GM21367 (cell line): ENCODE data around the gene C1orf198.
A peak's percentile ranks its signal among the peaks of the same experiment; 100 is the strongest.

ENCODE experiments used
- ATAC-seq: cut with Tn5 transposase; IDR thresholded peaks from one replicate; pipeline ENCODE4 v1.9.1; 2021; ENCODE audit not compliant: unreplicated experiment

C1orf198 gene, protein sequence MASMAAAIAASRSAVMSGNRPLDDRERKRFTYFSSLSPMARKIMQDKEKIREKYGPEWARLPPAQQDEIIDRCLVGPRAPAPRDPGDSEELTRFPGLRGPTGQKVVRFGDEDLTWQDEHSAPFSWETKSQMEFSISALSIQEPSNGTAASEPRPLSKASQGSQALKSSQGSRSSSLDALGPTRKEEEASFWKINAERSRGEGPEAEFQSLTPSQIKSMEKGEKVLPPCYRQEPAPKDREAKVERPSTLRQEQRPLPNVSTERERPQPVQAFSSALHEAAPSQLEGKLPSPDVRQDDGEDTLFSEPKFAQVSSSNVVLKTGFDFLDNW

DNA sequence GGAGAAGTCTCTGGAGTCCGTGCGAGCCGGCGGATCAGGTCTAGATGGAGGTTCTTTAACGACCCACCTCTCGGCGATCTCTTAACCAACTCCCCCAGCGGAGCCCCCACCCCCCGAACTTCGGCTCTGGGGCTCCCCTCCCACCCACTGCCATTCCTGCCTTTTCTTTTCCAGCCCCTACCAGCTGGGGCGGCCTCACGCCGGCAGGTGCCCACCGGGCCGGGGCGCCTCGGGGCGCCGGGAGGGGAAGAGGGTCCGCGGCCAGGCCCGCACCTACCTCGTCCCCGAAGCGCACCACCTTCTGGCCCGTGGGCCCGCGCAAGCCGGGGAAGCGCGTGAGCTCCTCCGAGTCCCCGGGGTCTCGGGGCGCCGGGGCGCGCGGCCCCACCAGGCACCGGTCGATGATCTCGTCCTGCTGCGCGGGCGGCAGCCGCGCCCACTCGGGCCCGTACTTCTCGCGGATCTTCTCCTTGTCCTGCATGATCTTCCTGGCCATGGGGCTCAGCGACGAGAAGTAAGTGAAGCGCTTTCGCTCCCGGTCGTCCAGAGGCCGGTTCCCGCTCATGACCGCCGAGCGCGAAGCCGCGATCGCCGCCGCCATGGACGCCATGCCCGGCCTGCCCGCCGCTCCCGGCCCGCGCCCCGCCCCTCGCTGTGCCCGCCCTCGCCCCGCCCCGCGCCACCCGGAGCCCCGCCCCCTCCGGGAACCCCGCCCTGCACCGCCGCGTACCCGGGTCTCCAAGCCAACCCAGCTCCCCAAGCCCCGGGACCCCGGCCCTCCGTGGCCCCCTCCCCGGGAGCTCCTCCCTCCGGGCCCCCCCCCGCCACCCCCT, at the start of gene C1orf198:
TSS of gene C1orf198 (minus strand) at position 619 of the 833 bp plus-strand sequence. CDS start at position 610, 9 bp downstream.
- ATAC-seq: peak; percentile 84

DNA sequence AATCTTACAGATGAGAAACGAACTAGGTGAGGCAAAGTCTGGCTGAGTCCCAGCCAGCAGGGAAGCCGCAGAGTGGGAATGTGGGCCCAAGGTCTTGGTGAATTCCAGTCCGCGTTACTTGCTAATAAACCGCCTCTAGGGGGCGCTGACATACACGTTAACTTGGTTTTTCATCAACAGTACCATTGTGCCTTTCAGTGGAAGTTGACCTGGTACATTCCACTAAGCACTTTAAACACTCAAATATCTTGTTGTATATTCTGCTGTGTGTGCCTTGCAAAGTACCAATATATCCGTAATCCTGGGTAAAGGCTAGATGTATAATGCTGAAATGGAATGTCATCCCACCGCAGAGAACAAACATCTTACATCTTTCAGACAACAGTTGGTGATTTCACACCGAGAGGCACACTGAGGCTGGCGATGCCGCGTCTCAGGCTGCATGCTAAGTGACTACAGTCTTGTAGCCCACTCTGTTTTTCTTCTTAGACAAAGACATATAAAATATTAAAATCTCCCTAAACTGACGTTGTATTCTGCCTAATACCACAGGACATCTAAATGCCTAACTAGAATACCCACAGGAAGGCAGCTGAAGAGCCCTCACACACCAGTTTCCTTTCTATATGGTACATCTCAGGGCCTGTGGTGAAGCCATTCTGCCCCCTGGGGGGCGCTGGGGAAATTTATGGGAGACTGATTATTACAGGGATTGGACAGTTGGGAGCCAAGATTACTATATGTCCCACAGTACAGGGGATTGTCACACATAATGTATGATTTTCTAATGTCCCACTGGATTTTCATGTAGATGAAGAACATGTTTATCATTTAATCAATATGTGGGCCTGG, 49.2 kb upstream of the C1orf198 start:
- no peak for ATAC-seq

DNA sequence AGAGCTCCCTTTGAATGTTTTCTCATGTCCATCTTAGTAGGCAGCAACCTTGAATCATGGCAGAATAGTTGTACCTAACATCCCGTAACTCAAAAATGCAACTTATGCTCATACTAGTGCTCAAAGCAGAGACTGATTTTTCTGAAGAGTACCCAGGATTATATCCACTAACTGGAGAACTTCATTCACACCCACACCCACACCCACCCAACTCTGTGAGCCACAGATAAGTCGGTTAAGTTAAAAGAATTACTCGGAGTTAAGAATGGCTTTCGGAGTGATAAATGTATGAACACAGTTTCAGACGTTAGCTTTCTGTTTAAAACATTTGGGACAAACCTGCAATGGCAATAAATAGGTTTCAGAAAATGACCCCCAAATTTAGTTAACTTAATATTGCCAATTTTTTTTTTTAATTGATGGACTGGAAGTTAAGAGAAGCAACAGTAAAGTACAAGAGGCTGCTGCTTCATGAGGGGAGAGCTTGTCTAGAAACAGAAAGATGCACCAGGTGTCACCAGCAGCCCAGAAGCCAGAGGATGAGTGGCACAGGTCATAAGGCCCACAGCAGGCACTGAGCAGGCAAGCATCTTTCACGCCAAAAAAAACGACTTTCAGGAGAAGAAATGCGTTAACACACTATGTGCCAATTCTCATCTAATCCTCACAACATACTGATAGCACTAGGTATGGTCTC, 48.4 kb upstream of the C1orf198 start:
- no peak for ATAC-seq

DNA sequence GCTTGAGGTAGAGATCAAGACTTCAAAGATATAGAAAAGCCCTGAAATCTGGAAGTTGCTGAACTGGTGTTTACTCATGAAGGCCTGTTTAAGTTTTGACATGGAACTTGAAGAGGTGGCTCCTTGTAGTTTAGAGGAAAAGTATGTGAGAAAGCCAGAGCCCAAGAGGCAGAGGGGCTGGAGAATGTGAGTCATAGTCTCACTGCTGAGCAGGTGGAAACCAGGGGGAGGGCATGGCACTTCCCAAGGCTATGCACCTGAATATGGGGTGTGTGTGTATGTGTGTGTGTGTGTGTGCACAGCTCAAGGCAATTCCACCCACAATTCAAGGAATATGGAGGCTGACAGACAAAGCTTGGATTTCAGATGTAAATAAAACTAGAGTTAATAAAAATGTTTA, 46.8 kb upstream of the C1orf198 start:
- ATAC-seq: no peak

DNA sequence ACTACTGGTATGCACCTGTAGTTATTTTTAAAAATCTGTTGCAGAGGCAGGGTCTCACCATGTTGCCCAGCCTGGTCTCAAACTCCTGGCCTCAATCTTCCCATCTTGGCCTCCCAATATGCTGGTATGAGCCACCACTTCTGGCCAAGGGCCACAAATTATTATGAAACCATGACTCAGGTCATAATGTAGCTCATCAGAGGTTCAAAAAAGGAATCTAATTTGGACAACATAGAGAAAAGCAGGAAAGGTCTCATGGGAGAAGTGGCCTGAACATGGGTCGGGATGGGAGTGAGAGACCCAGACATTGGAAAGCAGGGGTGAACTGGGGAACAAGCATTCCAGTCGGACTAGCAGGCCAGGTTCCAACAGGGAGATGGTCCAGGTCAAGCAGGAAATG, 45.2 kb upstream of the C1orf198 start:
- ATAC-seq: no peak

DNA sequence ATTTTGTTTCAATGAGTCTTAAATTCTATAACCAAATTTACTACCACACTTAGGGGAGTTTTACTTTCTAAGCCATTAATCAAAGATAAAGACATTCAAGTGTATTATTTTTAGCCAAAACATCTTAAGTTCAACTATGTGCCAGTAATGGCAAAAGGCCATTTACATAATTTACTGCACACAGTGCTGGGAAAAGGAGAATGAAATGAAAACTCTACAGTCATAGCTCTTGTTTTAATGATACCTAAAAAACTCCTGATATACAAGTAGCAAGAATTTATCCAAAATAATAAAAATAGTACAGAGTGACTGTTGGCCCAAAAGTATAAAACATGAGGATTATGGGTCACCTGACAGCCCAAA, 42.4 kb upstream of the C1orf198 start:
- ATAC-seq: no peak

DNA sequence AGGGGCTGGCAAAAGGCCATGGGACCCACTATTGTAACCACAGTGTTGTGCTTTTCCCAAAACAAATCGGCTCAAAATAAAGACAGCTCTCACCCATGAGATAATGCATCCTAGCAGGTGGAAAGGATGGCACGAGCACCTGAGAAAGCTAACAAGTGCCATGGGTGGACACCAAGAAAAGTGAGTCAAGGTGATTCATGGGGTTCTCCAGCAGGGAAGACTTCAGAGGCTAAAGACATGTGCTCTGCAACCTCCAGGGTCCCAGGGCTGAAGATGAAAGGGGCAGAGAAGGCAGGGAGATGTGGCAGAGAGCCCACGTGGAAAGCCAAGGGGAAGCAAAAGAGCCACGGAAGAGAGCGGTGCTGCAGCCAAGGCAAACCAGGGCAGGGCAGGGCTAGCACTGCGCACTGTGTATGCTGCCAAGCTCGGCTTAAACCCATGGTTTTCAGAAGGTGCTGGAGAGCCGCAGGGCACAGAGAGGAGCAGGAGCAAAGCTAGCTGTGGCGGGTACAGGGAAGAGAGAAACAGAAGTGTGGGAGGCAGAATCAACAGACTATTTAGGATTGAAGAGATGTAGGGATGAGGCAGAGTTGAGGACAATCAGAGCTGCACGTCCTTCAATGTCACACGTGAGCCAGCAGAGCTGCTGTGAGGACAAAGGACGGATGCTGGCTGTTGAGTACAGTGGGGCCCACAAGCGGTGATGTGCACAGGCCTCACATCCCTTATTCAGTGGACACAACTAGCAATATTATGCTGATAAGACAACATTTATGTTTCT, 41.8 kb upstream of the C1orf198 start:
- no peak for ATAC-seq

DNA sequence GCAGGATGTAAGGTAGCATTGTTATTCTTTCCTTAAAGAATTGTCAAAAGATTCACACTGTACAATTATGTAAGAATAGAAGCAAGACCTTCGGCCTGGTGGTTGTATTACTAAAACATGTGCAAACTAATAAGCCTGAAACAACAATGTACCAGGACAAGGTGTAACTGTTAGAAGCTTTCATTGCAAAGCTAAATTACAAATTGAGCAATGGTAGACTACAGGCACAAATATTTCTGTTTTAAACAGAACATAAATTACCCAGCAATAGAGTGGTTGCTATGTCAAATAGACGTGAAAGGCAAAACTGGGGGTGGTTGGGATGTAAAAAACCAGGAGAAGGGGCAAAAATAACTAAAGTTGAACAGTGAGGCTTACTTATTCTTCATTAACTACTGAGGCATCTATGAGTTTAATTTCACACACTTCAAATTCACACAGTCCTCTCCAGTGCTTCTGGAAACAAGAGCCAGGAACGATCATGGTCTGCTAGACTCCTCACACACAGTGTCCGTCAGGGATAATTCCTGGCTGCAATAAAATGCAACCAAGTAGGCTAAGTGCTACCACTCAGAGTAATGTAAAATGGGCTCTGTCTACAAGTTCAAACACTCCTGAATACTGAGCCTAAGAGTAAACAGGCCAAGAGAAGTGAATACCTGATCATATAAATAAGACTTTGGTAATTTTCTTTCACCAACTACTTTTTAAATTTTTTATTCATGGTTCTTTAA, 39.3 kb upstream of the C1orf198 start:
- no peak for ATAC-seq

DNA sequence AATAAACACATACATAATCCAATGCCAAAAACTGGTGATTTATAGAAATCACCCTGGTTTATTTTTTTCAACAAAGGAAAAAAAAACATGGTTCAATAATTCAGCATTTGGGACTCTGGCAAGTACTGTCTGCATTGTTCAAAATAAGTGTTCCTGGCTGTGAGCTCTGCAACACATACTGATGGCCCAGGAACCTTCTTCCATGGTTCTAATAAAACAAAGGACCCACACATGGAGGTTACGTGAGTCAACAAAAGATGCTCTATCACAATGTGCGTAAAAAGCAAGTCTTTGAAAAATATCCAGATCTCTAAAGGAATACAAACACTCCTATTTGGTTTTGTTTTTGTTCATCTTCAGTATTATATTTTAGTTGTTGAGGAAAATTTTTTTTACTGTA, 37.9 kb upstream of the C1orf198 start:
- ATAC-seq: no peak

DNA sequence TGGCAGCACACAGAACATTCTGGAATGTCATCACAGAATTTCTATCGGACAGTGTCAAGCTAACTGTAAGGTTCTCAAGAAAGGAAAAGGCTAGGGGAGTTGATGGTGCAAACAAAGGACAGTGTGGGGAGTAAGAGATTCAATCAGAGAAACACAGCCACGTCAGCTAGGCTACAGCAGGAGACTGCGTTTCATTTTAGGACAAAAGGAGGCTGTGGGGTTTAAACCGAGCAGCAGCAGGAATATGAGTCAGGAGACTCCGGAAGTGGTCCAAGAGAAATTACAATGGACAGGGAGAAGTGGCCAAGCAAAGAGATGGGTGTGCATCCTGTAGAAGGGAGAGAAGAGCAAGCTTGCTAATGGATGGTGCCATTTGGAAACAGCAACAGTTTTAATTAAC, 37.4 kb upstream of the C1orf198 start:
- ATAC-seq: no peak

DNA sequence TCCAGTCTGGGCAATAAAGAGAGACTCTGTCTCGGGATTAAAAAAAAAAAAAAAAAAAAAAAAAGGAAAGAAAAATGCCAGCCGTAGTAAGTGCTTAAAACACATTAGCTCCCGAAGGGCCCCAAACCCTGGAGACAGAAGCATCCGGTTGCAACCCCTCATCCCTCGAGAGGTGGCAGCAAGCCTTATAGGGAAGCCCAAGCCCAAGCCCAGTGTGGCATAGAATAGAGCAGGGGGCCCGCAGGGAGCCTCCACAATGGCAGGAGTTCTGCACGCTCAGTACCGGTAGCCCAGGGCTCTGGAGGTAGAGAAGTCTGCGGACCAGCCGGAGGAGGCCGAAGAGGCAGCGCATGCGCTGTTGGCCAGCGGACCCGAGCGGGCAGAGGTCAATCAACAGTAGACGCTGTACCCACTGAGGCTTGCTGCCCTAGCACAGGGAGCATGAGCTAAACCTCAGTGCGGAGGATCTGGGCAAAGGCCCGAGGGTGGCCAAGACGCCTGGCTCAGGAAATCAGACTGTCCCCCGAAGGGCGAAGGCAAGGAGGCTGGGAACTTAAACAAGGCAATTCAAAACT, 34.1 kb upstream of the C1orf198 start:
- no peak for ATAC-seq

DNA sequence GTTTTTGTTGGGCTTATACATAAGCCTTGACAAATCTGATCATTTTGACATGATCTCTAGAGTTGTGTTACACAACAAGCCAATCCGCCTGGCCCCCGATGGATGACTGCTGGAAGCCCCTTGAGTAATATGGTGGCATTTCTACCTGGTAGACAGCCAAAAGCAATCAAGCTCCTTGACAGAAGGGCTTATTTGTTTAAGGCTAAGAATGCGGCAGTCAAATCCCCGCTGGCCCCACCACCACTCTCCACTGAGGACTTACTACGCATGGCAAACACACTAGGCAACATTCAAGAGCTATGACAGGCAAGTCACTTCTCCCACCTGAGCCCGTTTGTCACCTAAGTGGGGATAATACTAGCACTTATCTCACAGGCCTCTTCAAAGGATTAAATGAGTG, 33.4 kb upstream of the C1orf198 start:
- no peak for ATAC-seq

DNA sequence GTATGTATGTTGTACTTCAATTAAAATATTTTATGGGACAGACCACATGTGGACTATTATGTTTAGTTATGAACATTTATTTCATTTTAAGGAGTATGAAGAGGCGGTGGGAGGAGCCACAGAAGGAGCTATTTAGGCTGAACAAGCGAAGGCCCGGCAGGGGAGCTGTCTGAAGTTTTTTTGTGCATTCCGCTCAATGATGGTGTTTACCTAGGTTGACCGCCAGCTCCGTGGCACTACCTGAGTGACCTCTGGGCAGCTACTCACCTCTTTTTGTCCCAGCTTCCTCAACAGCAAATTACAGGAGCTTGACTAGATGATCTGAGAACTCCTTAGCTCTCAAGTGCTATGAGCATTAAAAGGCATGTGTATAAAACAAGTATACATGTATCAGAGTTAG, 32.7 kb upstream of the C1orf198 start:
- no peak for ATAC-seq

DNA sequence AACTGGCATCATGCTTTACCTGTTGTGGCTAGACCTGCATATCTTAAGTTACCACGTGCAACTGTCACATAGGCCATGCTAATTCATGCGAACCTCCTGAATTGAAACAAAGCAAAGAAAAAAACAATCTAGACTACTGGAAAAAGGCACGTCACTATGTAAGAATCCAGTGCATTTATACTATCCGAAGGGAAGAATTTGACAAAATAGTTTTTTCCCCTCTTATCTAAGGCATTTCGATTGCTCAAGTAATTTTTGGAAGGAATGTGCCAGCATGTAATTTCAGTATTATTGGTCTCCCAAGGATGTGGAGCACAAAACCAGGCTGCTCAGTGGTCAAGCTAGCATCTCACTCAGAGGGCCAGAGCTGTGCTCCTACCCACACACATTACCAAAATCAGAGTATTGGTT, 31.5 kb upstream of the C1orf198 start:
- ATAC-seq: no peak

DNA sequence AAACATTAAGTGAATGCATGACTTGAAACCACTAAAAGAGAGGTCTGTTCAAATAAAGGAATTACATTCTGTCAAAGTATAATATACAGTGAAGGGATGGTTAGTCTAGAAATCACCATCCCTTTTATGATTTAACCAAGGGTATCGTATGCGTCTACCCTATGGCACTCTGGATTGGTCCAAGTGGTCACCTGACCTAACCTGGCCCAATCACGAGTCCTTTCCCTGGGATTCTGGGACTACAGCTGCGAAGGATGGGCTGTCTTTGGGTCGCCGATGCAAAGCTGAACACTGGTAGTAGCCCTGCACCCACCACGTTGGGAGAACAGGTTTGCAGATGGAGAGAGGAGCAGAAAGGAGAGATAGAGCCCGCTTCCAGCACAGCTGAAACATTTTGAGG, 30.4 kb upstream of the C1orf198 start:
- ATAC-seq: no peak

DNA sequence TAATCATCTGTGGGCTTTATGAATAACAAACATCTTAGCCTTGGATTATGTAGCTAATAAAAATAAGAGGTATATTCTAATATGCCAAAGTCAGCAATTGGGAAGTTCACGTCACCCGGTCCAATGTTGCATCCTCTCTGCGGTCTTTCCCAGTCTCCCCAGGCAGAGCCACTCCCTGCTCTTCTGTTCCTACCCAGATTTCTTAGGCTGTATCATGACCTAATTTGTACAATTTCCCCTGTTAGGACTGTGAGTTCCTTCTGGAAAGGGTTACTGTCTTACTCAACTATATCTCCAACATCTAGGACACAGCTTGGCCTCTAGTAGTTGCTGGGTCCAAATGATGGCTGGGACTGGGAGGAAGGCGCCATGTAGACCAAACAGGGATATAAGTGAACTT, 29.8 kb upstream of the C1orf198 start:
- ATAC-seq: no peak

DNA sequence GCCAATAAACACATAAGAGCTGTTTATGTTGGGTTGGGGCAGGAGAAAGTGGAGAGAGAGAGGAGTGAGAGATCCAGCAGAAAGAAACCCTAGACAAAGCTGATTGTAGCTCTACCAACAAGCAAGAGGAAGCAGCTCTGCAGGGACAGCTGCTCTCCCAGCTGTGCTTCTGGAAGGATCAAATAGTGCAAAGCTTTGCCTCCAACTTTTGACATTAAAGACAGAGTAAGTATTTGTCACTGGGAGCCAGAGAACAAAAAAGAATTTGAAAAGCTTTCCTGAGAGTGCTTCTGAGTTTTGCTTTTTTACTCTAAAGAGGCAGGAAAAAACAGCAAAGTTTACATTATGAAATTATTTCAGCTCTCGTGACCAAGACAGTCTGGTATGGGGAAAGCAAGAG, 28.5 kb upstream of the C1orf198 start:
- no peak for ATAC-seq

DNA sequence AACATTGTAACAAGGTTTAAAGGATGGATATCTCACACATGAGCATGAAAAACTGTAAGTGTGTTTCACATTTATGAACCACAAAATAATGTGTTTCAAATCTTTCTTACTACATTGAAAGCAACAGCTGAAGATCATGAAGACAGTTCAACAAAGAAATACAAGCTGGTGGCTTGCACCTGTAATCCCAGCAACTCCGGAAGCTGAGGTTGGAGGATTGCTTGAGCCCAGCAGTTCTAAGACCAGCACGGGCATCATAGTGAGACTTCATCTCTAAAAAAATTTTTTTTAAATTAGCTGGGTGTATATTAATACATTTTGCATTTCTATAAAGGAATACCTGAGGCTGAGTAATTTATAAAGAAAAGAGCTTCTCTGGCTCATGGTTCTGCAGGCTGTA, 27.1 kb upstream of the C1orf198 start:
- no peak for ATAC-seq

DNA sequence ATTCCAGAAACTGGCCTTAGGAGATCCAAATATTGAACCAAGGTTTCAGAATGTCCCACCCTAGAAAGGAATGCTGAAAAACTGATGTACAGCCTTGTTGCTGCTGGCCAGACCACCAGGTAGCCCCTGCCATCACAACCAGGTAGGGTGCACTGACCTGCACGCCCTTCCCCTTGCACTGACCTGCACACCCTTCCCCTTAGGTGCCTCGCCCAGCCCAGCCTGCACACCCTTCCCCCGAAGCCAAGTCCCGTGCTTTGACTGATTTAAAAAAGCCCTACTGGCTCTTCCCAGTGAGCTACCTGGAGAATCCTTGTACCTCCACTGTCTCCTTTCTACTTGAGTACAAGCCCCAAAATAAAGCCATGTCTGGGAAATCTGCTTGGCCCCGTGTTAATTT, 26.3 kb upstream of the C1orf198 start:
- no peak for ATAC-seq
